ENCODE data around the gene ABCG1. TPM values are rescaled to one million over a fixed set of nuclear protein-coding genes. Genes with fewer than 3 reads are reported as not detected.

Gene ABCG1
- total RNA-seq, 2 experiments from 2014 or later, result 11.6 to 16.3 TPM

DNA sequence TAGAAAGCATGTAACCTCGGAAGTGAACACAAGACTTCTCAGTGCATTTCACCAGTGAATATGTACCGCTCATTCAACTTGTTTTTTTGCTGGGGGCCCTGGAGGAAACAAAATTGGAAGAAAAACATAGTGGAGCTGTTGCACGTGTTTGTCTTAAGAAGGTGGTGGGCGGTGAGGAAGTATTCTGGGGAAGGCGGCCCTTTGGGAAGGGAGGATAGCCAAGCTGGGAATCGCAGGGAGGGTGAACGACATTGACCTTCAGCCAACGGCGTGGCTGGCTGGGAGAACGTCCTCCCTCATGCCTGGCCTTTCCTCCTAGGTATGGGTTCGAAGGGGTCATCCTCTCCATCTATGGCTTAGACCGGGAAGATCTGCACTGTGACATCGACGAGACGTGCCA is 76.9 kb downstream of the ABCG1 start:
- Mint-ChIP-seq H3K27me3 (no peaks in the 10 kb centered on the region), H3K27ac (no peak overlapping the region), H3K4me1 (peaks cover 13% of the 10 kb centered on the region), H3K4me3 (no peak overlapping the region), H3K36me3 (ENCODE audit: low read depth) (no peaks in the 10 kb centered on the region), H3K9me3 (ENCODE audit: low read depth) (no peaks in the 10 kb centered on the region)
- DNase-seq (no peak), ATAC-seq (no peak)
- intact Hi-C loops (cut with DNase I, micrococcal nuclease), result no loop called here
- ChIA-PET CTCF (interaction anchor here (0.9 to 3.1 kb wide), 3 partner anchors 15 to 150 kb away, joined by 3 to 18 read pairs (median 4); no protein-coding TSS in a partner anchor), POLR2A (interaction anchor here (0.6 kb wide), 1 partner anchor 109 kb away, joined by 5 read pairs; no protein-coding TSS in a partner anchor)

DNA sequence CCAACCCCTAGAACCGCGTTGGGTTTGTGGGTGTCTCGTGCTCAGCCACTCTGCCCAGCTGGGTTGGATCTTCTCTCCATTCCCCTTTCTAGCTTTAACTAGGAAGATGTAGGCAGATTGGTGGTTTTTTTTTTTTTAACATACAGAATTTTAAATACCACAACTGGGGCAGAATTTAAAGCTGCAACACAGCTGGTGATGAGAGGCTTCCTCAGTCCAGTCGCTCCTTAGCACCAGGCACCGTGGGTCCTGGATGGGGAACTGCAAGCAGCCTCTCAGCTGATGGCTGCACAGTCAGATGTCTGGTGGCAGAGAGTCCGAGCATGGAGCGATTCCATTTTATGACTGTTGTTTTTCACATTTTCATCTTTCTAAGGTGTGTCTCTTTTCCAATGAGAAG is 77.6 kb downstream of the ABCG1 start:
- H3K36me3 Mint-ChIP-seq (ENCODE audit: low read depth), result no peaks in the 10 kb centered on the region
- ChIA-PET CTCF (interaction anchor here (0.9 to 3.1 kb wide), 3 partner anchors 14 to 58 kb away, joined by 4 to 18 read pairs (median 4); no protein-coding TSS in a partner anchor), POLR2A (no interaction called here)
- H3K4me3 Mint-ChIP-seq, result no peak overlapping the region
- no peak for ATAC-seq
- DNase-seq, result no peak
- peaks cover 13% of the 10 kb centered on the region for H3K4me1 Mint-ChIP-seq
- no peak overlapping the region for H3K27ac Mint-ChIP-seq
- H3K27me3 Mint-ChIP-seq, result no peaks in the 10 kb centered on the region
- no peaks in the 10 kb centered on the region for H3K9me3 Mint-ChIP-seq (ENCODE audit: low read depth)
- intact Hi-C loops (cut with DNase I, micrococcal nuclease), result no loop called here

GRCh38 chr21:42297377-42297776 is 78.4 kb downstream of the ABCG1 start:
- no peaks in the 10 kb centered on the region for H3K9me3 Mint-ChIP-seq (ENCODE audit: low read depth)
- ATAC-seq (no peak), DNase-seq (no peak)
- CTCF ChIA-PET, result interaction anchor here (0.9 to 3.1 kb wide), 3 partner anchors 13 to 59 kb away, joined by 3 to 18 read pairs (median 4); no protein-coding TSS in a partner anchor
- H3K27ac Mint-ChIP-seq, result no peak overlapping the region
- H3K4me3 Mint-ChIP-seq, result no peak overlapping the region
- no peaks in the 10 kb centered on the region for H3K36me3 Mint-ChIP-seq (ENCODE audit: low read depth)
- no peaks in the 10 kb centered on the region for H3K27me3 Mint-ChIP-seq
- POLR2A ChIA-PET, result no interaction called here
- intact Hi-C loops (cut with DNase I, micrococcal nuclease), result no loop called here
- peaks cover 13% of the 10 kb centered on the region for H3K4me1 Mint-ChIP-seq

DNA sequence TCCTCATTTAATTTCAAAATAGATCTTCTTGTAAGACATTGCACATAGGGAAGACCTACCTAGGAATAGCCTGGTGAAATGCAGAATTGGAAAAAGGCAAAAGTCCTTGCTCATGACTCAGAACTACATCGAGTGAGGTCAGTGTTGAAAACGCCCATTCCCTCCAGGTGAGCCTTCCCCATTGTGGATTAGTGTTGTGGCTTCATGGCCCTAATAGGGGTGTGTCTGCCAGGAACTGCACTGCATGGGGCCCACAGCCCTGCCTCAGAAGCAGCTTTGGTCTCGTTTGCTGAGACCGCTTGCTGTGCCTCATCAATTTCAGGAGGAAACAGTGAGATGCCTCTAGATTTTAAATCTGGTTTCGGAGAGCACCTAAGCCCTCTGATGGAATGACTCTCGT is 79.3 kb downstream of the ABCG1 start:
- no peaks in the 10 kb centered on the region for H3K36me3 Mint-ChIP-seq (ENCODE audit: low read depth)
- H3K9me3 Mint-ChIP-seq (ENCODE audit: low read depth), result no peaks in the 10 kb centered on the region
- no peak overlapping the region for H3K27ac Mint-ChIP-seq
- peaks cover 13% of the 10 kb centered on the region for H3K4me1 Mint-ChIP-seq
- intact Hi-C loops (cut with DNase I, micrococcal nuclease), result no loop called here
- no peak for DNase-seq
- ChIA-PET POLR2A (no interaction called here), CTCF (interaction anchor here (0.9 kb wide), 1 partner anchor 55 kb away, joined by 3 read pairs; no protein-coding TSS in a partner anchor)
- H3K27me3 Mint-ChIP-seq, result no peaks in the 10 kb centered on the region
- ATAC-seq, result no peak
- H3K4me3 Mint-ChIP-seq, result no peak overlapping the region

GRCh38 chr21:42298657-42299056 is 79.7 kb downstream of the ABCG1 start:
- ChIA-PET CTCF (interaction anchor here (0.6 to 1.0 kb wide), 4 partner anchors 10 to 440 kb away, joined by 3 to 4 read pairs (median 3); no protein-coding TSS in a partner anchor), POLR2A (no interaction called here)
- no peak for ATAC-seq
- Mint-ChIP-seq H3K27ac (no peak overlapping the region), H3K27me3 (no peaks in the 10 kb centered on the region), H3K9me3 (ENCODE audit: low read depth) (no peaks in the 10 kb centered on the region), H3K4me1 (peaks cover 13% of the 10 kb centered on the region), H3K4me3 (no peak overlapping the region), H3K36me3 (ENCODE audit: low read depth) (no peaks in the 10 kb centered on the region)
- intact Hi-C loops (cut with DNase I, micrococcal nuclease), result no loop called here
- DNase-seq, result no peak

- ATAC-seq, result peak; percentile 92
- H3K4me3 Mint-ChIP-seq, result no peak overlapping the region
- H3K27me3 Mint-ChIP-seq, result no peaks in the 10 kb centered on the region
- ChIA-PET POLR2A (no interaction called here), CTCF (interaction anchor here (0.5 to 1.0 kb wide), 6 partner anchors 9 to 439 kb away, joined by 3 to 5 read pairs (median 3); no protein-coding TSS in a partner anchor)
- H3K9me3 Mint-ChIP-seq (ENCODE audit: low read depth), result no peaks in the 10 kb centered on the region
- H3K36me3 Mint-ChIP-seq (ENCODE audit: low read depth), result no peaks in the 10 kb centered on the region
- H3K27ac Mint-ChIP-seq, result no peak overlapping the region
- DNase-seq, result peak; percentile 68
- peaks cover 13% of the 10 kb centered on the region for H3K4me1 Mint-ChIP-seq
- intact Hi-C loops (cut with DNase I, micrococcal nuclease), result no loop called here
Measured at GRCh38 chr21:42299324-42300044, 80.5 kb downstream of the ABCG1 start.

- ATAC-seq, result no peak
- CTCF ChIA-PET, result interaction anchor here (0.8 kb wide), 1 partner anchor 10 kb away, joined by 5 read pairs; no protein-coding TSS in a partner anchor
- DNase-seq, result no peak
- intact Hi-C loops (cut with DNase I, micrococcal nuclease), result no loop called here
- Mint-ChIP-seq H3K4me3 (no peak overlapping the region), H3K9me3 (ENCODE audit: low read depth) (no peaks in the 10 kb centered on the region), H3K27me3 (no peaks in the 10 kb centered on the region), H3K27ac (no peak overlapping the region), H3K4me1 (peaks cover 13% of the 10 kb centered on the region), H3K36me3 (ENCODE audit: low read depth) (no peaks in the 10 kb centered on the region)
- POLR2A ChIA-PET, result no interaction called here
Measured at GRCh38 chr21:42300045-42300583, 81.2 kb downstream of the ABCG1 start.

DNA sequence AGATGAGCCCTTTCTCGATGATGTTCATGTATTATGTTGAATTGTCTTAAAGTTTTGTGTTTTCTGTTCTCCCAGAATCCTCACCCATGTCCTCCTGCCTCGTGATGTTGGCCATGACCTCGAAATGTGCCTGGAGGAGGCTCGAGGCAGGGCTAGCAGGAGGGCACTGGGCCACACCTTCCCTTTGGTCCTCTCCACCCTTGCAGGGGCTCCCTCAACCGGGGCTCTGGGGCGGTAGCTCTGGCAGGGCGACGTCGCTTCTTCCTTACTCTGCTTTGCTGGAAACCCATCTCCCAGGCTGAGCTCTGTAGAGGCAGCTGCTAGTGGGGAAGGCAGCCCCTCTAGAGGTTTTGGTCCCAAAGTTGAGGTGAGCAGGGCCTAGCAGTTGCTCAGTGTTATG is 82.0 kb downstream of the ABCG1 start:
- Mint-ChIP-seq H3K4me3 (no peak overlapping the region), H3K36me3 (ENCODE audit: low read depth) (no peaks in the 10 kb centered on the region), H3K4me1 (peaks cover 13% of the 10 kb centered on the region), H3K27ac (no peak overlapping the region), H3K9me3 (ENCODE audit: low read depth) (no peaks in the 10 kb centered on the region), H3K27me3 (no peaks in the 10 kb centered on the region)
- ATAC-seq, result no peak
- CTCF ChIA-PET, result interaction anchor here (0.6 to 1.5 kb wide), 3 partner anchors 9 to 153 kb away, joined by 3 to 5 read pairs (median 4); no protein-coding TSS in a partner anchor
- intact Hi-C loops (cut with DNase I, micrococcal nuclease), result no loop called here
- POLR2A ChIA-PET, result no interaction called here
- DNase-seq, result no peak

- Mint-ChIP-seq H3K4me3 (no peak overlapping the region), H3K4me1 (peaks cover 13% of the 10 kb centered on the region), H3K9me3 (ENCODE audit: low read depth) (no peaks in the 10 kb centered on the region), H3K27ac (no peak overlapping the region), H3K27me3 (no peaks in the 10 kb centered on the region), H3K36me3 (ENCODE audit: low read depth) (no peaks in the 10 kb centered on the region)
- CTCF ChIA-PET, result interaction anchor here (0.6 to 1.5 kb wide), 4 partner anchors 9 to 154 kb away, joined by 3 to 5 read pairs (median 4); no protein-coding TSS in a partner anchor
- intact Hi-C loops (cut with DNase I, micrococcal nuclease), result no loop called here
- POLR2A ChIA-PET, result no interaction called here
- DNase-seq, result no peak
- ATAC-seq, result no peak
Measured at GRCh38 chr21:42301371-42302075, 82.6 kb downstream of the ABCG1 start.

- no peak overlapping the region for H3K4me3 Mint-ChIP-seq
- peaks cover 2% of the 10 kb centered on the region for H3K27me3 Mint-ChIP-seq
- no peaks in the 10 kb centered on the region for H3K9me3 Mint-ChIP-seq (ENCODE audit: low read depth)
- peaks cover 13% of the 10 kb centered on the region for H3K4me1 Mint-ChIP-seq
- DNase-seq (no peak), ATAC-seq (no peak)
- intact Hi-C loops (cut with DNase I, micrococcal nuclease), result no loop called here
- no peak overlapping the region for H3K27ac Mint-ChIP-seq
- ChIA-PET CTCF (interaction anchor here (0.7 to 1.5 kb wide), 5 partner anchors 8 to 156 kb away, joined by 3 to 5 read pairs (median 3); no protein-coding TSS in a partner anchor), POLR2A (no interaction called here)
- H3K36me3 Mint-ChIP-seq (ENCODE audit: low read depth), result no peaks in the 10 kb centered on the region
Measured at GRCh38 chr21:42302076-42302650, 83.2 kb downstream of the ABCG1 start.

GRCh38 chr21:42302794-42303193 is 83.9 kb downstream of the ABCG1 start:
- Mint-ChIP-seq H3K9me3 (ENCODE audit: low read depth) (no peaks in the 10 kb centered on the region), H3K36me3 (ENCODE audit: low read depth) (no peaks in the 10 kb centered on the region), H3K27ac (no peak overlapping the region), H3K4me3 (no peak overlapping the region), H3K4me1 (peaks cover 13% of the 10 kb centered on the region), H3K27me3 (peaks cover 2% of the 10 kb centered on the region)
- no peak for DNase-seq
- POLR2A ChIA-PET, result no interaction called here
- no peak for ATAC-seq
- CTCF ChIA-PET, result interaction anchor here (0.7 to 1.0 kb wide), 2 partner anchors 40 to 157 kb away, joined by 3 read pairs; no protein-coding TSS in a partner anchor
- intact Hi-C loops (cut with DNase I, micrococcal nuclease), result no loop called here

Measured in activated CD4-positive, alpha-beta T cell treated with anti-CD3 and anti-CD28 coated beads for 36 hours (primary cell).